NB4 (cell line): ENCODE results near the gene SCN8A.

Source experiments
- DNase-seq: peaks from one replicate; pipeline ENCODE4 v3.0.0; 2010; ENCODE audit warnings: low read depth
- H3K4me3 ChIP-seq: one replicate; pipeline ENCODE4 v1.5.1; 2011; ENCODE audit warnings: mild to moderate bottlenecking, low read depth, low read length, moderate library complexity
- CTCF ChIP-seq: IDR thresholded peaks from one replicate; pipeline ENCODE4 v1.5.1; 2012; ENCODE audit warnings: low read depth, low read length
- MAX ChIP-seq: IDR thresholded peaks from 2 replicates; pipeline ENCODE4 v1.6.1; 2011; ENCODE audit warnings: low read depth, low read length
- MYC ChIP-seq: IDR thresholded peaks from 2 replicates; pipeline ENCODE4 v1.6.1; 2011; ENCODE audit warnings: low read depth, low read length
- POLR2A ChIP-seq: IDR thresholded peaks from 2 replicates; pipeline ENCODE4 v1.6.1; 2011; ENCODE audit warnings: mild to moderate bottlenecking; ENCODE audit not compliant: insufficient read length; ENCODE audit errors: extremely low read depth

Gene SCN8A

GRCh38 chr12:51695241-51696010, 104.4 kb downstream of the SCN8A start:
- no peak overlapping the region for H3K4me3 ChIP-seq
- no peak for DNase-seq
- no peak for TF ChIP-seq POLR2A
- TF ChIP-seq CTCF: no peak
- no peak for TF ChIP-seq MYC
- TF ChIP-seq MAX: no peak

- DNase-seq: no peak
- H3K4me3 ChIP-seq: no peak overlapping the region
- TF ChIP-seq MAX: no peak
- TF ChIP-seq POLR2A: no peak
- no peak for TF ChIP-seq MYC
- TF ChIP-seq CTCF: no peak
Measured at GRCh38 chr12:51699219-51699618, 108.2 kb downstream of the SCN8A start.

GRCh38 chr12:51700887-51701286, 109.9 kb downstream of the SCN8A start:
- no peak for DNase-seq
- H3K4me3 ChIP-seq: no peak overlapping the region
- TF ChIP-seq CTCF: no peak
- no peak for TF ChIP-seq MYC
- no peak for TF ChIP-seq MAX
- TF ChIP-seq POLR2A: no peak

- no peak for DNase-seq
- no peak overlapping the region for H3K4me3 ChIP-seq
- TF ChIP-seq CTCF (no peak), MYC (no peak)
Measured at GRCh38 chr12:51702587-51702986, 111.6 kb downstream of the SCN8A start.

GRCh38 chr12:51705450-51705849, 114.4 kb downstream of the SCN8A start:
- TF ChIP-seq CTCF (no peak), MAX (no peak), POLR2A (no peak), MYC (no peak)
- H3K4me3 ChIP-seq: no peak overlapping the region
- DNase-seq: no peak

GRCh38 chr12:51706206-51706605, 115.2 kb downstream of the SCN8A start:
- DNase-seq: no peak
- no peak overlapping the region for H3K4me3 ChIP-seq

More at GRCh38 chr12:51706206-51706605, 115.2 kb downstream of the SCN8A start:
- no peak for TF ChIP-seq POLR2A
- no peak for TF ChIP-seq CTCF
- TF ChIP-seq MYC: no peak
- no peak for TF ChIP-seq MAX
